HG02970 (cell line): Measurements from ENCODE around the gene ENHO.
"Not testable (repeated sequence)": the region's sequence is repeated elsewhere in the genome, so short reads cannot be mapped to it uniquely, and the experiment has no call there.

Experiments used
- ATAC-seq: cut with Tn5 transposase; IDR thresholded peaks from one replicate; pipeline ENCODE4 v1.9.1; 2021; ENCODE audit warnings: mild to moderate bottlenecking, moderate library complexity, moderate number of reproducible peaks; ENCODE audit not compliant: unreplicated experiment, low FRiP score

Gene ENHO

DNA sequence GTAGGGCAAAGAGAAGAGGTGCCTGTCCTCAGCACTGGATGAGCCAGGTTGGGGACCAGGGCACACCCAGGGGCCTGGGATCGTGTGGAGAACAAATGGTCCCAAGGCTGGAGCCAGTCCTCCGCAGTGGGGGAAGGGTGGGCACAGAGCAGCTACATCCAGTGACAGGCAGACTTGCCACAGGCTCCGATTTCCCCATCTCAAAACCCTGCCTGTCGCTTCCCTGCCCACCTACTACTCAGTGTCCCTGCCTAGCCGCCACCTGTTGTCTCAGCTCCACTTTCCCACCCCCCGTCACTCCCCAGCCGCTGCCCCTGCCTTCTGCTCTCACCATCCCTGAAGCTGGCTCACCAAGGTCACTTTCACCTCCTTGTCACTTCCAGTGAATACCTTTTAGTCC is 13.9 kb upstream of the ENHO start:
- no peak for ATAC-seq

DNA sequence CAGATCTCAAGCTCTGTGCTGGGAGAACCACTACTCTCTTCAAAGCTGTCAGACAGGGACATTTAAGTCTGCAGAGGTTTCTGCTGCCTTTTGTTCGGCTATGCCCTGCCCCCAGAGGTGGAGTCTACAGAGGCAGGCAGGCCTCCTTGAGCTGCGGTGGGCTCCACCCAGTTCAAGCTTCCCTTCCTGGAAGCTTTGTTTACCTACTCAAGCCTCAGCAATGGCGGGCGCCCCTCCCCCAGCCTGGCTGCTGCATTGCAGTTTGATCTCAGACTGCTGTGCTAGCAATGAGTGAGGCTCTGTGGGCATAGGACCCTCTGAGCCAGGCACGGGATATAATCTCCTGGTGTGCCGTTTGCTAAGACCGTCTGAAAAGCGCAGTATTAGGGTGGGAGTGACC is 9.3 kb upstream of the ENHO start:
- ATAC-seq, result not testable (repeated sequence)

- no peak for ATAC-seq
Measured at GRCh38 chr9:34526026-34526425, 3.2 kb upstream of the ENHO start.

GRCh38 chr9:34524349-34524748 is 1.6 kb upstream of the ENHO start:
- ATAC-seq, result no peak

DNA sequence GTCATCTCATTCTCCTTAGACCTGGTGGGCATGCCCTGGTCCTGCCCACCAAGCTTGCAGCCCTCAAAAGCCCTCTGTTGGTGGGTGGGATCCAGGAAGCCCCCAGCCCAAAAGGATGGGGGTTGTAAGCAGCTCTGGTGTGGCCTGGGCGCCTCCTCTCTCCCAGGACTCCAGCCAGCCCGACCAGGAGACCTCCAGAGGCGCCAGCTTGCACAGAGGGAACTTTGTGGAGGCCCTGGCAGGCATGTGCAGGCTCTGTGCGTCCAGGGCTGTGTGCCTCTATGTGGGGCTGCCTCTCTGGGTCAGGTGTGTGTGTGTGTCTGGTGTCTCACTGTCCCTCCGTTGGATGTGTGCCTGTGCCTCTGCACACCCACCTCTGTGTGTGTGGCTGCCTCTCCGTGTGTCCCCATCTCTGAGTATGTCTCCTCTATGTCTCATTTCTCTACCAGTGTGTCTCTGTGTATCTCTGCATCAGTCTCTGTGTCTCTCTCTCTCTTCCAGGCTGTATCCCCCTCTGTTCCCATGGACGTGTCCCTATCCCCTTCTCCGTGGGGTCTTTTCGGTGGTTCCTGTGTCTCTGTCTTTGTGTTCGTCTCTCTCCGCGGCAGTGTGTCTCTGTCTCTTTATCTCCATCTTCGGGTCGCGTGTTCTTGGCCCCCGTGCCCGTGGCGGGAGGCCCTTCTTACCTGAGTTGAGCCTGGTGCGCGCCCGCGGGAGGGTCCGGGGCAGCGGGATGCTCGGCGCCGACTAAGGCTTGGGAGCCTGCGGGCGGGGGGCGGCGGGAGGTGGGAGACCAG is 501 bp downstream of the ENHO start:
- no peak for ATAC-seq

DNA sequence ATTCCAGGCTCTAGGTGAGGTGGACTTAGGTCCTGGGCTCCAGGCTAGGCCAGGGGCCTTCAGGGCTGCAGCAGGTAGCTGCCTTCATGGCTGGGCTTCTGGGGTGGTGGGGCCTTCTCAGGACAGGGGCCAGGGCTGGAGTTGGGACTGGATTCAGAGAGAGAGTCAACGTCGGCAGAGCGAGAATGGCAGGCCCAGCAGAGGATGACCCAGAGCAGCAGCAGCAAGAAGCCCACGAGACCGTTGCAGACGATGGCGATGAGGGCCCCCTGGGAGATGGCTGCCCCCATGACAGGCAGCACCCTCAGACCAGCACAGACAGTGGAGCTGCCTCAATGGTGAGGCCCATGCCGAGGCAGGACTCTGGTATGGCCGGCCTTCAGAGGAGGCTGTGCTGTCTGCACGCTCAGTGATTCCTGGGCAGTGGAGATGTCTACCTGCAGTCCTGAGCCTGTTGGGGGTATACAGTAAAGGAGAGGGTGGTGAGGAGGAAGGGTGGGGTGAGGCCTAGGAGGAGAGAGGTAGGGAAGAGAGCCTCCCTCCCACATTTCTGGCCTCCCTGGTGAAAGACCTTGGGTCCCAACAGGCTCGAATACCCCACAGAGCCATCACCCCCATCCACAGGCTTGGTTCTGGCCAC is 1.3 kb downstream of the ENHO start:
- no peak for ATAC-seq

DNA sequence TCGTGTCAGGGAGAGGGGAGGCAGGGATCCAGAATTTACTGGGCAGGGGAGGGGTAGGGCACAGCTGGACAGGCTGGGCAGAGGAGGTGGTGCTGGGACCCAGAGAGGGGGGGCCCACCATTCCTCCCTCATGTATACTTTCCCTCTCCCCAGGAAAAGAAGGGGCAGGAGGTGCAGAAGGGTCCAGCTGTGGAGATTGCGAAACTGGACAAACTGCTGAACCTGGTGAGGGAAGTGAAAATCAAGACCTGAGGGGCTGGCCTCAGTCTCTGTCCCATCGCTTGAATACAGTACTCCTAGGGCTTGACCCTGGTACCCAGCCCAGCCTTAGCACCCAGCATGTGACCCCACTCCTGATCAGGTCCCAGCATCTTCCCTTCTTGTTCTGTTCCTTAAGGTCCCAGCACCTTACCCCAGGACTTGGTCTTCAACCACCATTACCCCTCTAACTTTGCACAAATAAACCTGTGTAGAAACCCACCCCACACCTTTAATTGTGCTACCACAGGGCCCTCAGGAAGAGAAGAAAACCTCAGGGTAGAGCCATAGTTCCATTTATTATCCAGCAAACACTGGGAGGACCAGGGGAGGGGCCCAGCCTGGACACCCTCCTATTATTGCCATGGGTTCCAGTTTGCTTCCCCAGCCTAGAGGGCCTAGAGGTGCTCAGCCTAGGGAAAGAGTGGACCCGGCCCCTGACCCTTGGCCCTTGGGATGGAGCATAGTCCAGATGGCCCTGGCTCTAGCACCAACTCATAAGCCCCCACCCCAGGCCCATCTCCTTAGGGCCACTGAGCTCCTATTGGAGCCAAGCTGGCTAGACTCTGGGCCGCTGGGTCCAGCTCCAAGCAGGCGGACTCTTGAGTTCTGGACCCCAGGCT is 2.0 kb downstream of the ENHO start:
- ATAC-seq, result no peak

DNA sequence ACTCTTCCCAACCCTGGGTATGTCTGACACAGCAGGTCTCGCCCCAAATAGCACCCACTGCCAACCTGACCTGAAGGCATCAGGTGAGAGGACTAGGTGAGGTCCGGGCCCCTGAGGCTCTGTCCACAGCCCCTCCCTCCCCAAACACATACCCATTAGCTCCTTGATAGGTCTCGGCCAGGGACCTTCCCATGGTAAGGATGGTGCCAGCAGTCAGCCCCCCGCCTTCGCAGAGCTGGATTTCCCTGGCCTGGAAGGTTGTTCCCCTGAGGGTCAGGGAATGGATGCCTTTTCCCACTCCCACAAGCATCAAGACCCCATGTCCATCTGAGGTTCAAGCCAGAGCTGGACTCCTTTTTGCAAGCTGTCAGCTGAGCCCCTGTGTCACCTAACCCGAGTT is 2.7 kb downstream of the ENHO start:
- ATAC-seq, result no peak

- ATAC-seq, result no peak
Measured at GRCh38 chr9:34519321-34520020, 3.3 kb downstream of the ENHO start.

DNA sequence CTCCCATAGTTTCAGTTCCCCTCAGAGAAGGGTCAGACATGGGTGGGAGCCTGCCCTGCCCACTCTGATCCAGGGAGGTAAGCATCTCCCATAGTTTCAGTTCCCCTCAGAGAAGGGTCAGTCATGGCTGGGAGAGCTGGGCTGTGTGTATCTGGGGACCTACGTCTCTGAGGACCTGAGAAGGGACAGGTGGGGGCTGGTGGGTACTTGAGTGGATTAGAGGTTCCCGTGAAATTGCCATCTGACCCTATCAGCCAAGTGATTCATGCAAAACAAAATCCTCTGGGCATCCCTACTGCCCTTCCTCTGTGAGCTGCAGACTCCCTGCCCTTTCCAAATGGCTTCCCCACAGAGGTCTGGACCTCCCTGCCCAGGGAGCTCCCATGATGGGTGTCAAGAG is 3.9 kb downstream of the ENHO start:
- ATAC-seq, result no peak

- ATAC-seq, result no peak
Measured at GRCh38 chr9:34518110-34518616, 4.6 kb downstream of the ENHO start.

- no peak for ATAC-seq
Measured at GRCh38 chr9:34517185-34517584, 5.6 kb downstream of the ENHO start.

GRCh38 chr9:34515959-34516358 is 6.8 kb downstream of the ENHO start:
- ATAC-seq, result no peak

DNA sequence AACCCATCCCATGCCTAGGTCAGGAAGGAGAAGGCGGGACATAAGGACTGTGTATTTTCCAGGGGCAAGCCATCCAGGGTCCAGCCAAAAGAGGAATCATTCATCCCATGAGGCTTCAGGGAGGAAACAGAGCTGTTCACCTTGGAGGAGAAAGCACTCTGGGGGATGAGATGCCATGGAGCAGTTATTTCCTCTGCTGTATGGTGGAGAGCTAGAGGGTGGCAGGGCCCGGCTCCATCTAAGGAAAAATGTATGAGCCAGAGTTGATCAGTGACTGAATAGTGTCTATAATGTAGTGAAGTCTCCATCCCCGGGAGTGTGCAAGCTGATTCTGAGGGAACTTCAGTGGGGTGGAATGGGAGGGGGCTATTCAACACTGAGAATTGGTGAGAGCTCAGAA is 8.0 kb downstream of the ENHO start:
- ATAC-seq, result no peak

GRCh38 chr9:34514401-34514800 is 8.4 kb downstream of the ENHO start:
- ATAC-seq, result no peak

DNA sequence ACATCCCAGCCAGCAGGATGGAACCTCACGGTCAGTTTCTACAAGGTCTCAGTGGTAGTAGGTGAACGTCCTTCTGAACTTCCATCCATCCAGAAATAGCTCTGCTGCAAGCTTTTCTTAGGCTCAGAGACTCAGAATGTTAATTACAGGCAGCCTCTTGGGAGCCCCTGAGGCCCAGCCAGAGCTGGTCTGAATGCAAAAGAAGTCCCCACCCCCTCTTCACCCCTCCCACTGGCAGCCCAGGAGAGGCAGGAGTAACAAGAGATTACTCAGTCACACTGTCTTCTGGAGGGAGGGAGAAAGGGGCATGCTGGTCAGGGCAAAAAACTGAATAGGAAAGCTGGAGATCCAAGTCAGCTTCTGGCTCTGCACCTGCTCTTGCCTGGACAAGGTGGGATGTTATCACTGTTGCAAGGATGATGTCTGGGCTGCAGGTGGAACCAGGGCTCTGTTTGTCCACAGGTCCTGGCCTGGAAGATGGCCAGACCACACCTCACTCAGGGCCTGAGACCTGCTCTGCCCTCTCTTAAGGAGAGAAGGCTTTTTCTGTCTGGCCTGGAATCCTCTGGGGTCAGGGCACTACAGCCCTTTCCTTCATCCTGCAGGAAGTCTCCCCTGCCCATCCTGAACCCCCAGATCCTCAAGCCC is 9.1 kb downstream of the ENHO start:
- ATAC-seq, result no peak

DNA sequence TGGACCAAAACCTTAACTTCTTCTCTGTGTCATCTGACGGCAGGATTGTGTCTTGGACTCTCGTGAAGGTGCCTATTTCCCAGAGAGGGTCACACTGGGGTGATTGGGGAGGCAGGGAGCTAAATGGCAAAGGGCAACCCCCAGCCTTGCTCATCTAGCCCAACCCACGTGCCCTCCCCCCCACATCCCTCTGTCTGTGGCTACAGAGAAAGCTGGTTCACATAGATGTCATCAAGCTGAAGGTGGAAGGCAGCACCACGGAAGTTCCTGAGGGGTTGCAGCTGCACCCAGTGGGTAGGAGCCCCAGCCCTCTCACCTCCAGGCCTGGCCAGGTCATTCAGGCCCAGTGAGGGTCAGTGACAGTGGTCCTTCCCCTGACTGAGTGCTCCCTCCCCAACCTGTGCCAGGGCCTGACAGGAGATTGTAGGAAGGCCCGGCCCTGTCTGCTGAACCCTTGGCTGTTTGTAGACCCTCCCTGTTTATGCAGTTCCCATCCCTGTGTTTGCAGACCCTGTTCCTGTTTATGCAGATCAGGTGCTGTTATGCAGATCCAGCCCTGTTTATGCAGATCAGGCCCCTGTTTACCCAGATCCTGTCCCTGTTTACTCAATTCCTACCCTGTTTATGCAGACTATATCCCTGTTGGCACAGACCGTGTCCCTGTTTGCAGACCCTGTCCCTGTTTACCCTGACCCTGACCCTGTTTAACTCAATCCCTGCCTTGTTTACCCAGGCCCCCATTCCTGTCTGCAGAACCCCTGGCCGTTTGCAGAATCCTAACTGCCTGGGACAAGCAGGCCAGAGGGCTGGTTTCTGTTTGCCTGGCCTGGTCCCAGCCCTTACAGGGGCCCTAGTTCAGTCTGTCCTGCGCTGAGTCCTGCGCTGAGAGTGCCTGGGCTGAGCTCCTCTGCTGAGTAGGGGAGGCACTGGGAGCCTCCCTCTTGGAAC is 10.4 kb downstream of the ENHO start:
- no peak for ATAC-seq

DNA sequence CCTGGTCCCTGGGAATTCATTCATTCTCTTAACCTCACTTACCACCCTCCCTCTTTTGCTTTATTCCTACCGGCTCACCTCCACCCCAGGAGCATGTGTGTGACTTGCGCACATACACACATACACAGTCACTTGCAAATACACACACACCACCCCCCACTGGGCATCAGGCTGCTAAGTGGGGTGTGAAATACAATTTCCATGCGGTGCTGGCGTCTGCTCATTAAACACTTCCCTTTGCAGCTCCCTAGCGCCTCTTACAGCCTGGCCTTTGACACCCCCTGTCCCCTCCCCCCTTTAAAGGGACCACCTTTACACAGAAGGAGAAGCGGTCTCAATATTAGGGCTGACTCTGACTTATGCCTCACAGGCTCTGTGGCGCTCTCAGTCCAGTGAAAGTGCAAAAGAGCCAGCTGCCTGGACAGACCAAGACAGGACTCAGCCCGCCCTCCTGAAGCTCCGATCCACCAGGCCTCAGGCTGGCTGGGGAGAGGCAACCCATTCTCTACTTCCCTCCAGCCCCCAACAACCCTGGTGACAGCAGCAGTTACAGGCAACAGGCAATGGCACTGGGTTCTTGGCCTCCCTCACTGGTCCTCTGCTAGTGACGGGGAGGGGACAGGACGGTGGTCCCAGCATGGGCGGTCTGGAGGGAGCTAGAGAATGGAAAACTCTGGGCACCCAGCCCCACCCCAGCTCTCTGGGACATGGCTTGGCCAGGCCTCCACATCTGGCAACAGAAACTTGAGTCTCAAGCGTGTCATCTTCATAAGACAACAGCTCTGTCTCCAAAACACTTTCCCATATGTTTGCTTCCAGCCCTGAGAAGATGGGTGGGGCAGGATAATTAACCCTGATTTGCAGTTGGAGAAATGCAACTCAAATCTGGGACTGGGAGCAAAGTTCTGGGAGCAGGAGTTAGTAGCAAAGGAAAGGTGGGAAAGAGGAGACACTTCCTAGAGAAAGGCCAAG is 12.0 kb downstream of the ENHO start:
- no peak for ATAC-seq
